PC-3 (cell line): Measurements from ENCODE around the gene DENND1B. TPM values are rescaled to one million over a fixed set of nuclear protein-coding genes. Genes with fewer than 3 reads are reported as not detected.

Experiments
- ATAC-seq: fragments of 200-7000 bp; cut with Tn5 transposase; 2 replicates; pipeline ENCODE4 v1.9.1; 2020; ENCODE audit warnings: mild to moderate bottlenecking, moderate library complexity
- BruUV-seq: library from RNA; stranded (reverse); fragments of 400-500 nt; replicated peaks from 2 replicates; lab custom pipeline; 2021; lab: Mats Ljungman, UMichigan
- CTCF ChIA-PET: fragments of 300-600 bp; sonication (Branson Sonifier 250); formaldehyde crosslinking; loops from one replicate; lab custom pipeline; 2022; ENCODE audit warnings: antibody characterized with exemption; lab: Charles Lee
- POLR2A ChIA-PET: fragments of 300-600 bp; sonication (Branson Sonifier 250); formaldehyde crosslinking; loops from one replicate; lab custom pipeline; 2022; ENCODE audit warnings: antibody characterized with exemption; ENCODE audit not compliant: unreplicated experiment; lab: Charles Lee
- DNase-seq: peaks from one replicate; pipeline ENCODE4 v3.0.0-alpha.2; 2015
- H2AFZ ChIP-seq: fragments of 300-600 bp; sonication (generic); 2 replicates; pipeline ENCODE4 v1.6.0; 2016; ENCODE audit warnings: antibody characterized with exemption, low read length
- H3F3A ChIP-seq: fragments of 300-600 bp; sonication (generic); one replicate; pipeline ENCODE4 v1.6.0; 2017; ENCODE audit warnings: antibody characterized with exemption, low read length, control low read depth, mild to moderate bottlenecking; ENCODE audit not compliant: unreplicated experiment
- H3K27ac ChIP-seq: fragments of 300-600 bp; sonication (generic); 2 replicates; pipeline ENCODE4 v1.5.1; 2016; ENCODE audit warnings: mild to moderate bottlenecking, low read length
- H3K27me3 ChIP-seq: fragments of 300-600 bp; sonication (generic); 2 replicates; pipeline ENCODE4 v1.6.1; 2016; ENCODE audit warnings: low read length, mixed read lengths
- H3K36me3 ChIP-seq: fragments of 300-600 bp; sonication (generic); 2 replicates; pipeline ENCODE4 v1.6.1; 2016; ENCODE audit warnings: low read depth, mixed run types, low read length, mixed read lengths
- H3K4me1 ChIP-seq: fragments of 300-600 bp; sonication (generic); 2 replicates; pipeline ENCODE4 v1.5.1; 2016; ENCODE audit warnings: low read length; ENCODE audit not compliant: insufficient read depth
- H3K4me2 ChIP-seq: fragments of 300-600 bp; sonication (generic); 2 replicates; pipeline ENCODE4 v1.6.0; 2016; ENCODE audit warnings: low read length
- H3K4me3 ChIP-seq: fragments of 300-600 bp; sonication (generic); 2 replicates; pipeline ENCODE4 v1.5.1; 2016; ENCODE audit warnings: mild to moderate bottlenecking, low read length, mixed read lengths
- H3K79me2 ChIP-seq: fragments of 300-600 bp; sonication (generic); 2 replicates; pipeline ENCODE4 v1.6.1; 2017; ENCODE audit warnings: low read length, mixed read lengths
- H3K9ac ChIP-seq: fragments of 300-600 bp; sonication (generic); 2 replicates; pipeline ENCODE4 v1.6.0; 2016; ENCODE audit warnings: mild to moderate bottlenecking, low read length
- H3K9me2 ChIP-seq: fragments of 300-600 bp; sonication (generic); replicated peaks from 2 replicates; pipeline ENCODE4 v1.6.1; 2016; ENCODE audit warnings: mixed run types, low read length, mixed read lengths
- H3K9me3 ChIP-seq: fragments of 300-600 bp; sonication (generic); 2 replicates; pipeline ENCODE4 v1.6.1; 2016; ENCODE audit warnings: low read length, mixed read lengths
- H4K20me1 ChIP-seq: fragments of 300-600 bp; sonication (generic); 2 replicates; pipeline ENCODE4 v1.6.1; 2016; ENCODE audit warnings: low read length, mixed read lengths
- CTCF ChIP-seq: fragments of 300-600 bp; sonication (generic); conservative IDR thresholded peaks from 2 replicates; pipeline ENCODE4 v1.5.1; 2017; ENCODE audit warnings: antibody characterized with exemption, low read depth, mild to moderate bottlenecking, low read length
- EZH2 ChIP-seq: fragments of 300-600 bp; sonication (generic); IDR thresholded peaks from one replicate; pipeline ENCODE4 v1.6.1; 2017; ENCODE audit warnings: antibody characterized with exemption, mild to moderate bottlenecking, low read length; ENCODE audit not compliant: unreplicated experiment
- EZH2phosphoT487 ChIP-seq: fragments of 300-600 bp; sonication (generic); IDR thresholded peaks from 2 replicates; pipeline ENCODE4 v1.6.1; 2018; ENCODE audit warnings: mild to moderate bottlenecking, antibody characterized with exemption, low read length, borderline replicate concordance
- intact Hi-C: fragments of 100-400 bp; cut with micrococcal nuclease; formaldehyde crosslinking; loops from 2 replicates; pipeline ENCODE4 v1.9.0; 2023
- total RNA-seq: library from RNA; depleted of rRNA; stranded (reverse); fragments of >200 nt; gene quantifications from 2 replicates; pipeline ENCODE4 v1.2.3, GENCODE V29; 2014

The DENND1B gene
- total RNA-seq, 1 experiment from 2014 or later = 7.4 TPM

GRCh38 chr1:197553281-197553680 is 222.0 kb downstream of the DENND1B start:
- Histone ChIP-seq H3F3A (no peaks in the 10 kb centered on the region), H3K9me2 (no peaks in the 10 kb centered on the region), H2AFZ (no peak overlapping the region), H3K79me2 (no peaks in the 10 kb centered on the region), H3K27me3 (no peaks in the 10 kb centered on the region), H3K9me3 (no peaks in the 10 kb centered on the region), H3K4me2 (no peak overlapping the region), H3K4me1 (peaks cover 6% of the 10 kb centered on the region; the same call in 1 of the 2 replicates), H3K9ac (no peak overlapping the region), H3K36me3 (no peaks in the 10 kb centered on the region), H3K27ac (no peak overlapping the region), H4K20me1 (no peaks in the 10 kb centered on the region), H3K4me3 (no peak overlapping the region)
- no peak for DNase-seq
- no peak for ATAC-seq
- intact Hi-C loops = no loop called here
- TF ChIP-seq CTCF (no peak), EZH2phosphoT487 (no peak), EZH2 (no peak)
- ChIA-PET CTCF (no interaction called here), POLR2A (no interaction called here)
- no TSS peak for BruUV-seq

GRCh38 chr1:197546989-197547388 is 228.3 kb downstream of the DENND1B start:
- DNase-seq = no peak
- ChIA-PET CTCF (no interaction called here), POLR2A (no interaction called here)
- H4K20me1 ChIP-seq = no peaks in the 10 kb centered on the region
- no peaks in the 10 kb centered on the region for H3K27me3 ChIP-seq
- H3K9me2 ChIP-seq = no peaks in the 10 kb centered on the region
- H3K79me2 ChIP-seq = no peaks in the 10 kb centered on the region
- no peak for ATAC-seq
- H2AFZ ChIP-seq = no peak overlapping the region
- no peak overlapping the region for H3K4me3 ChIP-seq
- H3K4me2 ChIP-seq = no peak overlapping the region
- H3K36me3 ChIP-seq = no peaks in the 10 kb centered on the region
- BruUV-seq = no TSS peak
- intact Hi-C loops = no loop called here
- H3K9ac ChIP-seq = no peak overlapping the region
- H3K27ac ChIP-seq = no peak overlapping the region
- H3K9me3 ChIP-seq = no peaks in the 10 kb centered on the region
- no peaks in the 10 kb centered on the region for H3K4me1 ChIP-seq
- H3F3A ChIP-seq = no peaks in the 10 kb centered on the region
- TF ChIP-seq CTCF (no peak), EZH2 (no peak), EZH2phosphoT487 (no peak)

- CTCF ChIA-PET = no interaction called here
- Histone ChIP-seq H2AFZ (no peak overlapping the region), H3K27me3 (no peaks in the 10 kb centered on the region), H3K4me1 (no peaks in the 10 kb centered on the region), H3K36me3 (no peaks in the 10 kb centered on the region), H3K4me2 (no peak overlapping the region), H3K9me2 (no peaks in the 10 kb centered on the region), H3F3A (no peaks in the 10 kb centered on the region), H3K27ac (no peak overlapping the region), H3K9ac (no peak overlapping the region), H4K20me1 (no peaks in the 10 kb centered on the region), H3K79me2 (no peaks in the 10 kb centered on the region), H3K9me3 (no peaks in the 10 kb centered on the region), H3K4me3 (no peak overlapping the region)
- POLR2A ChIA-PET = interaction anchor here (0.6 kb wide), 1 partner anchor 10 kb away, joined by 3 read pairs; no protein-coding TSS in a partner anchor
- intact Hi-C loops = no loop called here
- TF ChIP-seq EZH2 = no peak
- no peak for TF ChIP-seq EZH2phosphoT487
- no peak for TF ChIP-seq CTCF
- no TSS peak for BruUV-seq
- ATAC-seq (no peak), DNase-seq (no peak)
Observed at GRCh38 chr1:197544553-197544952, 230.7 kb downstream of the DENND1B start.
